Astrocyte (in vitro differentiated cells and primary cell): ENCODE measurements around the gene RFPL1.

ENCODE experiments used
- CTCF ChIP-seq: IDR thresholded peaks from 2 replicates; pipeline ENCODE4 v1.5.1; 2011; ENCODE audit warnings: low read depth, mild to moderate bottlenecking, inconsistent platforms, low read length, moderate library complexity; ENCODE audit not compliant: insufficient read depth
- EZH2 ChIP-seq: IDR thresholded peaks from 2 replicates; pipeline ENCODE4 v1.6.1; 2012; ENCODE audit warnings: mild to moderate bottlenecking, low read length, inconsistent platforms; ENCODE audit not compliant: insufficient read depth

- TF ChIP-seq CTCF: no peak
- TF ChIP-seq EZH2: no peak
Observed at GRCh38 chr22:29447906-29448305, 9.5 kb downstream of the RFPL1 start.
